ENCODE measurements around the gene CINP. TPM values are rescaled to one million over a fixed set of nuclear protein-coding genes. Genes with fewer than 3 reads are reported as not detected.

The CINP gene
- total RNA-seq, 2 donors from 2014 or later, result 32.5 to 36.5 TPM

- TF ChIP-seq CTCF (IDR thresholded peaks at IDR 0.05), result no peak
- H3K27me3 ChIP-seq (replicated peaks; ENCODE audit: insufficient read depth), result no peaks in the 10 kb centered on the region
- no peak overlapping the region for H3K4me3 ChIP-seq
- no peak overlapping the region for H3K27ac ChIP-seq
- peaks cover 14% of the 10 kb centered on the region for H3K36me3 ChIP-seq
- ATAC-seq (ENCODE audit: insufficient number of reproducible peaks, low FRiP score, low read depth), result no peak
- no peaks in the 10 kb centered on the region for H3K4me1 ChIP-seq (ENCODE audit: control insufficient read depth in 1 of 2, low read depth in 2 of 2)
- DNase-seq (ENCODE audit: low spot score), result no peak
- no peaks in the 10 kb centered on the region for H3K9me3 ChIP-seq
Observed at GRCh38 chr14:102378830-102379229, 16.1 kb upstream of the CINP start.

GRCh38 chr14:102377696-102378095, 15.0 kb upstream of the CINP start:
- no peaks in the 10 kb centered on the region for H3K9me3 ChIP-seq
- ATAC-seq (ENCODE audit: insufficient number of reproducible peaks, low FRiP score, low read depth) (no peak), DNase-seq (ENCODE audit: low spot score) (no peak)
- H3K27ac ChIP-seq, result no peak overlapping the region
- no peaks in the 10 kb centered on the region for H3K27me3 ChIP-seq (replicated peaks; ENCODE audit: insufficient read depth)
- peaks cover 14% of the 10 kb centered on the region for H3K36me3 ChIP-seq
- no peak for TF ChIP-seq CTCF (IDR thresholded peaks at IDR 0.05)
- no peaks in the 10 kb centered on the region for H3K4me1 ChIP-seq (ENCODE audit: control insufficient read depth in 1 of 2, low read depth in 2 of 2)
- no peak overlapping the region for H3K4me3 ChIP-seq

GRCh38 chr14:102375119-102375518, 12.4 kb upstream of the CINP start:
- no peak overlapping the region for H3K27ac ChIP-seq
- no peaks in the 10 kb centered on the region for H3K9me3 ChIP-seq
- H3K36me3 ChIP-seq, result peaks cover 14% of the 10 kb centered on the region
- H3K27me3 ChIP-seq (replicated peaks; ENCODE audit: insufficient read depth), result no peaks in the 10 kb centered on the region
- no peak for TF ChIP-seq CTCF (IDR thresholded peaks at IDR 0.05)
- ATAC-seq (ENCODE audit: insufficient number of reproducible peaks, low FRiP score, low read depth) (no peak), DNase-seq (ENCODE audit: low spot score) (no peak)
- H3K4me1 ChIP-seq (ENCODE audit: control insufficient read depth in 1 of 2, low read depth in 2 of 2), result no peaks in the 10 kb centered on the region
- H3K4me3 ChIP-seq, result no peak overlapping the region

- ATAC-seq (ENCODE audit: insufficient number of reproducible peaks, low FRiP score, low read depth), result no peak
Observed at GRCh38 chr14:102374264-102374663, 11.6 kb upstream of the CINP start.

GRCh38 chr14:102373110-102373509, 10.4 kb upstream of the CINP start:
- no peak overlapping the region for H3K4me3 ChIP-seq
- H3K27me3 ChIP-seq (replicated peaks; ENCODE audit: insufficient read depth), result no peaks in the 10 kb centered on the region
- DNase-seq (ENCODE audit: low spot score), result no peak
- no peaks in the 10 kb centered on the region for H3K9me3 ChIP-seq
- H3K4me1 ChIP-seq (ENCODE audit: control insufficient read depth in 1 of 2, low read depth in 2 of 2), result no peaks in the 10 kb centered on the region
- no peak for ATAC-seq (ENCODE audit: insufficient number of reproducible peaks, low FRiP score, low read depth)
- no peak overlapping the region for H3K27ac ChIP-seq
- peaks cover 9% of the 10 kb centered on the region for H3K36me3 ChIP-seq
- TF ChIP-seq CTCF (IDR thresholded peaks at IDR 0.05), result no peak

More at GRCh38 chr14:102374264-102374663, 11.6 kb upstream of the CINP start:
- Histone ChIP-seq H3K9me3 (no peaks in the 10 kb centered on the region), H3K27ac (no peak overlapping the region), H3K4me1 (ENCODE audit: control insufficient read depth in 1 of 2, low read depth in 2 of 2) (no peaks in the 10 kb centered on the region), H3K27me3 (replicated peaks; ENCODE audit: insufficient read depth) (no peaks in the 10 kb centered on the region), H3K4me3 (no peak overlapping the region), H3K36me3 (peaks cover 13% of the 10 kb centered on the region)
- DNase-seq (ENCODE audit: low spot score), result no peak
- no peak for TF ChIP-seq CTCF (IDR thresholded peaks at IDR 0.05)

All from thoracic aorta (tissue), 2 donors.